Cardiac muscle cell (in vitro differentiated cells and primary cell): ENCODE data around the gene COMT. TPM values are rescaled to one million over a fixed set of nuclear protein-coding genes. Genes with fewer than 3 reads are reported as not detected.

Experiments
- DNase-seq, 2 donors: peaks; one replicate each; pipeline versions ENCODE4 v3.0.0 to v3.0.0-alpha.2; 2010 to 2017; ENCODE audit warnings: low read depth in 1 of 2, low spot score in 1 of 2
- H3K27ac ChIP-seq: fragments of 200-600 bp; sonication (generic); 2 replicates; pipeline ENCODE4 v1.5.1; 2016
- H3K27me3 ChIP-seq: fragments of 200-600 bp; sonication (generic); 2 replicates; pipeline ENCODE4 v1.6.0; 2016; ENCODE audit warnings: control low read depth
- H3K36me3 ChIP-seq: fragments of 200-600 bp; sonication (generic); 2 replicates; pipeline ENCODE4 v1.5.1; 2016; ENCODE audit warnings: control low read depth
- H3K4me1 ChIP-seq: fragments of 200-600 bp; sonication (generic); 2 replicates; pipeline ENCODE4 v1.8.1; 2017; ENCODE audit warnings: low read depth, mild to moderate bottlenecking, mixed run types
- H3K4me3 ChIP-seq: fragments of 200-600 bp; sonication (generic); 2 replicates; pipeline ENCODE4 v1.5.1; 2016; ENCODE audit warnings: mild to moderate bottlenecking
- H3K9me3 ChIP-seq: fragments of 200-600 bp; sonication (generic); 2 replicates; pipeline ENCODE4 v1.5.1; 2017; ENCODE audit warnings: low read depth, mild to moderate bottlenecking, control low read depth
- CTCF ChIP-seq: IDR thresholded peaks from 2 replicates; pipeline ENCODE4 v1.5.1; 2012; ENCODE audit warnings: low read depth, mild to moderate bottlenecking, low read length
- polyA plus RNA-seq: library from polyadenylated mRNA; unstranded; fragments of >200 nt; fragmentation: Nextera tagmentation; extraction: Ambion mirVana; gene quantifications from 2 replicates; pipeline ENCODE4 v1.2.1, GENCODE V29; 2016
- total RNA-seq: library from RNA; depleted of rRNA; stranded (reverse); fragments of >200 nt; gene quantifications from 2 replicates; pipeline ENCODE4 v1.2.3, GENCODE V29; 2016

The COMT gene
- total and polyA plus RNA-seq, 2 experiments from 2014 or later, result 35.8 to 51.9 TPM

GRCh38 chr22:19970031-19970478, 28.5 kb downstream of the COMT start:
- DNase-seq, result no peak
- Histone ChIP-seq H3K36me3 (no peaks in the 10 kb centered on the region), H3K4me3 (no peak overlapping the region), H3K9me3 (no peaks in the 10 kb centered on the region), H3K4me1 (no peaks in the 10 kb centered on the region), H3K27me3 (no peaks in the 10 kb centered on the region), H3K27ac (no peak overlapping the region)
- TF ChIP-seq CTCF, result no peak

GRCh38 chr22:19970479-19971275, 29.1 kb downstream of the COMT start:
- peak; percentile 72 to 75 for DNase-seq
- H3K27ac ChIP-seq, result no peak overlapping the region

DNA sequence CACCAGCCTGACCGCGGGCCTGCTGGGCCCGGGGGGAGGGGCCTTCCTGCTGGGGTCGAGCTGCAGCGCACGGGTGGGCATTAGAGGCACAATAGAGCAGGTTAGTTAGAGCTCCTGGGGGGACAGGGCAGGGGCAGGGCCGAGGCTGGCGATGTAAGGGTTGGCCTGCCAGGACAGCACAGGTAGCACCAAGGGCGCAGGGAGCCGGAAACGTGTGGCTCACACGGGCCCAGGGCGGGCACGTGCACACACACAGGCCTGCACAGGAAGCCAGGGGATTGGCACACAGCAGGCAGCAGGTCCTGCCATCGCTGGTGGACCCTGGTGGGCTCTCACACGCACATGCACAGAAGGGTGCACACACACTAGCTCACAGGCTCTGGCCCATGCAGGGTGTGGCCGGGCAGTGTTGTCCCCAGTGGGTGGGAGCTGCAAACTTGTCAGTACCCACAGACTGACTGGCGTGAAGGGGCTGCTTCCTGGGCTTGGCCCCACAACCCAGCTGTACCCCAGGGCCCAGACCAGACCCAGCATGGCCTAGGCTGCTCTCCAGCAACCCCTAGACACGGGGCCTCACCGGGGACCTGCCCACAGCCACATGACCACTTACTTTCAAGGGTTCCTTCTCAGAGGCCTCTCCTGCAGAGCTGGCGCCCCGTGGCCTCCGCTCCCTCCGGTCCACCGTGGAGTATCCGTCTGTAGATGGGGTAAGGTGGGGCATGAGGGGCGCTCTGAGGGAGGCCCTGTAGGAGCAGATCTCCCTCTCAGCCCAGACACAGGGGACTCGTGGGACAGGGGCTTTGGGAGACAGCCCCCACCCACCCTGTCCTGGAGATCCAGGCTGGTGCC, 29.9 kb downstream of the COMT start:
- Histone ChIP-seq H3K9me3 (no peaks in the 10 kb centered on the region), H3K27ac (no peak overlapping the region), H3K36me3 (no peaks in the 10 kb centered on the region), H3K27me3 (no peaks in the 10 kb centered on the region), H3K4me3 (no peak overlapping the region), H3K4me1 (no peaks in the 10 kb centered on the region)
- DNase-seq, result no peak
- TF ChIP-seq CTCF, result no peak

More at GRCh38 chr22:19970479-19971275, 29.1 kb downstream of the COMT start:
- no peaks in the 10 kb centered on the region for H3K4me1 ChIP-seq
- H3K36me3 ChIP-seq, result no peaks in the 10 kb centered on the region
- peak; percentile 88 for TF ChIP-seq CTCF
- no peaks in the 10 kb centered on the region for H3K9me3 ChIP-seq
- H3K4me3 ChIP-seq, result no peak overlapping the region
- H3K27me3 ChIP-seq, result no peaks in the 10 kb centered on the region

DNA sequence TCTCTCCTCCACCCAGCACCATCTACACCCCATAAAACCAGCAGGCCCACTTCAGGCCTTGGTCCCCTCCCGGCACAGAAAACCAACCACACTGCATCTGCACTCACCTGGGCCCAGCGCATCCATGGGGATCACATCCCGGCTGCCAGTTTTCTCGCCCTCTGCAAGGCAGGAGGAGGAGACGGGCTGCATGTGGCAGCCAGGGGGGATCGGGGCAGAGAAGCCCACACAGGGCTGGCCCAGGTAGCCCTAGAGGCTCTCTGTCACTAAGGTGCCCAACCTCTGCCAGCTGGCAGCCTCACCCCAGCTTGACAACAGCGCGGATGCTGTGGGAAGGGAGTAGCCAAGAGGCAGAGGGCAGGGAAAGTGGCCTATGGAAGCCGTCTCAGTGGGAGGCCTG, 30.7 kb downstream of the COMT start:
- Histone ChIP-seq H3K4me3 (no peak overlapping the region), H3K4me1 (no peaks in the 10 kb centered on the region), H3K27me3 (no peaks in the 10 kb centered on the region), H3K36me3 (no peaks in the 10 kb centered on the region), H3K27ac (no peak overlapping the region), H3K9me3 (no peaks in the 10 kb centered on the region)
- no peak for DNase-seq
- TF ChIP-seq CTCF, result no peak

DNA sequence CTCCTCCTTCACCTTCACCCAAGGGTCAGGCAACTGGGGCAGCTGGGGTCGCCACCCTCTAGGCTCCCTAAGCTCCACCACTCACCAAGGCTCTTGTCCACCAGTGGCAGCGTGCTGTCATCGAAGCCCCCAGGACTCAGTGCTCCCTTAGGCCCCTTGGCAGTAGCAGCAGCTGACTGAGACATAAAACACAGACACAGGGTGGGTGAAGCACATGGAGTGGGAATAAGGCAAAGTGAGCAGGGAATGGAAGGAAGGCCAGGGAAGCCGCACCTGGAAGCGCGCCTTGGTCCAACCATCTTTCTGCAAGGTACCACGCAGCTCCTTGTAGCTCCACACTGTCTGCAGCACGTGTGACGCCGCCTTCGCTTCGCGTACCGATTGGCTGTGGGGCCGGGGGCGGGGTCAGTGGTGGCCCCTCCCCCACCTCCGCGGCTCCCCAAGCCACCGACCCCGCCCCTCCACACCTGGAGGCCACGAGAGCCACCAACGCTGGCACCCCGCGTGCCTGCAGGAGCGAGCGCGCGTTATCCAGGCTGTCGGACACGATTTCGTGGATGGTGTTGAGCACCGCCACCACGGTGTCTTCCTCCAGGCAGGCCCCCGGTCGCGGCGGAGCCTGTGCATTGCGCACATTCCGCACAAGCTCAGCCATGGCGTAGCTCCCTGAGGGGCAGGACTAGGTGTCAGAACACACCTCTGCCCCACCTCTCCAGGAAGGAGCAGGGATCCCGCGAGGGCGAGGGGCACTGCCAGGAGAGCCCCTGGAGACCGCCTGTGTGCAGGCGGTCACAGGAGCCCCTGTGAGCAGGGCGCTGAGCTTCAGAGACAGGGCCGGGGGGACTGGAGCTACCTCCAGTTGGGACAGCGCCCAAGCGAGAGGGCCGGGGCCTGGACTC, 31.3 kb downstream of the COMT start:
- no peak for DNase-seq
- H3K9me3 ChIP-seq, result no peaks in the 10 kb centered on the region
- H3K36me3 ChIP-seq, result no peaks in the 10 kb centered on the region
- H3K27ac ChIP-seq, result no peak overlapping the region
- H3K4me3 ChIP-seq, result no peak overlapping the region
- no peaks in the 10 kb centered on the region for H3K4me1 ChIP-seq
- H3K27me3 ChIP-seq, result no peaks in the 10 kb centered on the region
- no peak for TF ChIP-seq CTCF
